A549 (cell line): ENCODE data around the gene ZCWPW1. TPM values are rescaled to one million over a fixed set of nuclear protein-coding genes. Genes with fewer than 3 reads are reported as not detected.
"Not testable (repeated sequence)": the region's sequence is repeated elsewhere in the genome, so short reads cannot be mapped to it uniquely, and the experiment has no call there.

Experiments used
- ATAC-seq, 2 experiments: fragments of 200-7000 bp in 1 of 2; fragments of >200 bp in 1 of 2; cut with Nextera tagmentation in 1 of 2; cut with Tn5 transposase in 1 of 2; 3 replicates each; pipeline versions ENCODE4 v1.8.0 to v1.9.1; 2018 to 2020; ENCODE audit warnings: mild to moderate bottlenecking in 1 of 2, moderate library complexity in 1 of 2
- CTCF ChIA-PET: fragments of 300-600 bp; sonication (Branson Sonifier 250); formaldehyde crosslinking; extraction: SDS; loops from one replicate; lab custom pipeline; 2021; ENCODE audit warnings: antibody characterized with exemption, inconsistent platforms; lab: Yijun Ruan, JAX
- POLR2A ChIA-PET: fragments of 350-600 bp; formaldehyde crosslinking; extraction: SDS; loops from one replicate; lab custom pipeline; 2021; ENCODE audit warnings: antibody characterized with exemption, inconsistent platforms; lab: Yijun Ruan, JAX
- DNase-seq, 2 experiments: peaks; one replicate each; pipeline versions ENCODE4 v3.0.0 to v3.0.0-alpha.2; 2011 to 2016; ENCODE audit warnings: low read depth in 1 of 2, low spot score in 1 of 2
- FAIRE-seq: peaks from 2 replicates; lab custom pipeline; 2011; peaks lifted over from hg19 to GRCh38; lab: Jason Lieb, UNC
- H3K27ac ChIP-seq, 2 experiments: fragments of >200 bp; sonication (Bioruptor Twin); formaldehyde crosslinking; 3 replicates each; pipeline ENCODE4 v1.5.1; 2016 to 2017
- H3K4me1 ChIP-seq: fragments of >200 bp; sonication (Bioruptor Twin); formaldehyde crosslinking; 3 replicates; pipeline ENCODE4 v1.6.1; 2016
- H3K4me2 ChIP-seq: fragments of >200 bp; sonication (Bioruptor Twin); formaldehyde crosslinking; 3 replicates; pipeline ENCODE4 v1.6.1; 2016
- H3K4me3 ChIP-seq: fragments of >200 bp; sonication (Bioruptor Twin); formaldehyde crosslinking; 3 replicates; pipeline ENCODE4 v1.5.1; 2016
- H3K9me3 ChIP-seq: fragments of >200 bp; sonication (Bioruptor Twin); formaldehyde crosslinking; 3 replicates; pipeline ENCODE4 v1.6.1; 2016
- BHLHE40 ChIP-seq: IDR thresholded peaks from 2 replicates; pipeline ENCODE4 v1.6.1; 2012; ENCODE audit warnings: low read depth, low read length, inconsistent platforms
- CEBPB ChIP-seq, 2 experiments: fragments of >200 bp in 1 of 2; sonication (Bioruptor Twin) in 1 of 2; formaldehyde crosslinking in 1 of 2; IDR thresholded peaks; 2 replicates each; pipeline ENCODE4 v1.6.1; 2012 to 2016
- CHD2 ChIP-seq: fragments of 150-350 bp; IDR thresholded peaks from 2 replicates; pipeline ENCODE4 v1.6.1; 2014; ENCODE audit warnings: low read length; ENCODE audit not compliant: partially characterized antibody
- CHD4 ChIP-seq: fragments of 200-600 bp; sonication (generic); IDR thresholded peaks from 2 replicates; pipeline ENCODE4 v1.6.1; 2016; ENCODE audit warnings: antibody characterized with exemption, mild to moderate bottlenecking, borderline replicate concordance
- CTCF ChIP-seq: fragments of >200 bp; sonication (Bioruptor Twin); formaldehyde crosslinking; IDR thresholded peaks from 3 replicates; pipeline ENCODE4 v1.5.1; 2016
- E2F6 ChIP-seq: IDR thresholded peaks from 2 replicates; pipeline ENCODE4 v1.6.1; 2012; ENCODE audit warnings: low read depth, borderline replicate concordance
- EHF ChIP-seq: fragments of 250-450 bp; sonication (Bioruptor Pico); IDR thresholded peaks from 2 replicates; pipeline ENCODE4 v1.5.0; 2020; ENCODE audit warnings: mild to moderate bottlenecking
- EP300 ChIP-seq, 2 experiments: fragments of >200 bp; sonication (Bioruptor Twin); formaldehyde crosslinking; IDR thresholded peaks; 2 replicates in 1 of 2; 3 replicates in 1 of 2; pipeline ENCODE4 v1.6.1; 2016 to 2017
- FOSB ChIP-seq: fragments of 250-450 bp; sonication (Bioruptor Pico); IDR thresholded peaks from 2 replicates; pipeline ENCODE4 v1.5.0; 2020; ENCODE audit warnings: mild to moderate bottlenecking, moderate library complexity
- HEYL ChIP-seq: fragments of 250-450 bp; sonication (Bioruptor Pico); IDR thresholded peaks from 2 replicates; pipeline ENCODE4 v1.8.0; 2021; ENCODE audit warnings: mild to moderate bottlenecking, moderate library complexity
- HOXB13 ChIP-seq: fragments of 250-450 bp; sonication (Bioruptor Pico); IDR thresholded peaks from 2 replicates; pipeline ENCODE4 v1.5.0; 2020; ENCODE audit warnings: low read depth, mild to moderate bottlenecking, moderate library complexity
- HOXB5 ChIP-seq: fragments of 250-450 bp; sonication (Bioruptor Pico); IDR thresholded peaks from 2 replicates; pipeline ENCODE4 v1.5.0; 2020; ENCODE audit warnings: mild to moderate bottlenecking, moderate library complexity
- JUNB ChIP-seq: fragments of >200 bp; sonication (Bioruptor Twin); formaldehyde crosslinking; IDR thresholded peaks from 2 replicates; pipeline ENCODE4 v1.6.1; 2016
- KDM1A ChIP-seq: fragments of 200-600 bp; sonication (generic); IDR thresholded peaks from 2 replicates; pipeline ENCODE4 v1.6.1; 2016; ENCODE audit warnings: low read depth, mild to moderate bottlenecking
- KDM5A ChIP-seq: fragments of 200-600 bp; sonication (generic); IDR thresholded peaks from 2 replicates; pipeline ENCODE4 v1.6.1; 2016; ENCODE audit warnings: antibody characterized with exemption, mild to moderate bottlenecking
- MYC ChIP-seq: IDR thresholded peaks from 2 replicates; pipeline ENCODE4 v1.6.1; 2012; ENCODE audit warnings: mild to moderate bottlenecking, inconsistent platforms, low read length, improper control_type of control experiment, borderline replicate concordance
- NFE2L2 ChIP-seq: fragments of 150-350 bp; conservative IDR thresholded peaks from 2 replicates; pipeline ENCODE4 v1.6.1; 2014; ENCODE audit warnings: low read length
- NR3C1 ChIP-seq: fragments of >200 bp; sonication (Bioruptor Twin); formaldehyde crosslinking; IDR thresholded peaks from 3 replicates; pipeline ENCODE4 v1.6.1; 2017
- POLR2A ChIP-seq: IDR thresholded peaks from 2 replicates; pipeline ENCODE4 v1.6.1; 2012; ENCODE audit warnings: mild to moderate bottlenecking, low read length
- POLR2AphosphoS2 ChIP-seq: conservative IDR thresholded peaks from 2 replicates; pipeline ENCODE4 v1.6.1; 2012; ENCODE audit warnings: low read length, improper control_type of control experiment, inconsistent platforms
- RAD21 ChIP-seq, 2 experiments: fragments of >200 bp in 1 of 2; sonication (Bioruptor Twin) in 1 of 2; formaldehyde crosslinking in 1 of 2; IDR thresholded peaks in 1 of 2; conservative IDR thresholded peaks in 1 of 2; 2 replicates in 1 of 2; 3 replicates in 1 of 2; pipeline ENCODE4 v1.6.1; 2012 to 2018; ENCODE audit warnings: inconsistent platforms in 1 of 2
- RNF2 ChIP-seq: fragments of 200-600 bp; sonication (generic); IDR thresholded peaks from 2 replicates; pipeline ENCODE4 v1.6.1; 2016; ENCODE audit warnings: low read depth, mild to moderate bottlenecking, antibody characterized with exemption, moderate library complexity, borderline replicate concordance
- USF2 ChIP-seq: fragments of 450-650 bp; IDR thresholded peaks from 2 replicates; pipeline ENCODE4 v1.6.1; 2014; ENCODE audit warnings: antibody characterized with exemption
- ZC3H11A ChIP-seq: fragments of 450-650 bp; IDR thresholded peaks from 2 replicates; pipeline ENCODE4 v1.6.1; 2014; ENCODE audit warnings: antibody characterized with exemption, mild to moderate bottlenecking
- ZFP36 ChIP-seq: fragments of 450-650 bp; IDR thresholded peaks from 2 replicates; pipeline ENCODE4 v1.6.1; 2014; ENCODE audit warnings: borderline replicate concordance; ENCODE audit not compliant: partially characterized antibody
- WGBS: methylation state at CpG from one replicate; pipeline ENCODE4 v1.1.6; 2017; ENCODE audit errors: missing lambda C conversion rate; 5-methylcytosine and 5-hydroxymethylcytosine counted together
- polyA plus RNA-seq, 4 experiments: library from polyadenylated mRNA; depleted of rRNA in 3 of 4; stranded (reverse); fragments of >200 nt; fragmentation: RNase III in 1 of 4; extraction: RNeasy Plus Mini Kit Qiagen cat#74134 plus additional on column Dnase treatment in 1 of 4; gene quantifications; 2 replicates in 3 of 4; 3 replicates in 1 of 4; pipeline ENCODE4 v1.2.3, GENCODE V29; 2011 to 2017

ZCWPW1 gene
- polyA plus RNA-seq, 2 of the 4 experiments (the other 2 are of a cell fraction) = 2.0 to 4.2 TPM

GRCh38 chr7:100452513-100452912 lies 24.0 kb upstream of the ZCWPW1 start:
- ATAC-seq (no peak), FAIRE-seq (no peak), DNase-seq (no peak)
- POLR2A ChIA-PET = interaction anchor here (1.9 kb wide), 1 partner anchor 24 kb away, joined by 5 read pairs; the partner anchor contains the start of gene ZCWPW1
- H3K27ac ChIP-seq = no peak overlapping the region
- H3K4me3 ChIP-seq = no peak overlapping the region
- H3K9me3 ChIP-seq = no peaks in the 10 kb centered on the region
- TF ChIP-seq ZC3H11A (no peak), NFE2L2 (no peak), RAD21 (conservative IDR thresholded peaks at IDR 0.05 in 1 of 2, IDR thresholded peaks at IDR 0.05 in 1 of 2) (no peak), KDM1A (no peak), CEBPB (IDR thresholded peaks at IDR 0.05) (no peak), HEYL (CRISPR knock-in tag) (no peak)
- CTCF ChIA-PET = interaction anchor here (0.6 to 7.2 kb wide), 4 partner anchors 10 to 30 kb away, joined by 3 to 56 read pairs (median 8); partner anchors contain the start of gene SPACDR
- 0 out of 3 replicates have a peak, but pooled peaks cover 3% of the 10 kb centered on the region for H3K4me1 ChIP-seq
- WGBS = 89% methylated on average over 3 of the region's 3 CpGs
- no peak overlapping the region for H3K4me2 ChIP-seq

- 89% methylated on average over 13 of the region's 13 CpGs for WGBS
- H3K4me2 ChIP-seq = no peak overlapping the region
- DNase-seq (no peak), FAIRE-seq (no peak), ATAC-seq (no peak)
- no peaks in the 10 kb centered on the region for H3K9me3 ChIP-seq
- H3K4me3 ChIP-seq = no peak overlapping the region
- H3K4me1 ChIP-seq = peaks cover 8% of the 10 kb centered on the region; the same call in 2 of the 3 replicates
- ChIA-PET POLR2A (interaction anchor here (1.2 kb wide), 2 partner anchors 13 to 20 kb away, joined by 3 to 8 read pairs; partner anchors contain the start of genes PPP1R35 and ZCWPW1), CTCF (interaction anchor here (0.7 to 7.2 kb wide), 13 partner anchors 11 to 316 kb away, joined by 3 to 56 read pairs (median 4); partner anchors contain the start of genes MEPCE, POP7, PPP1R35 and SPACDR)
- TF ChIP-seq POLR2A (no peak), RAD21 (conservative IDR thresholded peaks at IDR 0.05 in 1 of 2, IDR thresholded peaks at IDR 0.05 in 1 of 2) (no peak), CEBPB (IDR thresholded peaks at IDR 0.05) (0 out of 4 replicates have a peak, but pooled peaks of 1 of the 2 experiments have one; percentile 21), EP300 (IDR thresholded peaks at IDR 0.05) (no peak)
- no peak overlapping the region for H3K27ac ChIP-seq
Measured at GRCh38 chr7:100449190-100449795, 20.8 kb upstream of the ZCWPW1 start.

GRCh38 chr7:100447363-100447762 lies 18.9 kb upstream of the ZCWPW1 start:
- WGBS = 83% methylated on average over 8 of the region's 8 CpGs
- not testable (repeated sequence) for H3K27ac ChIP-seq, DNase-seq, H3K4me3 ChIP-seq, ATAC-seq, FAIRE-seq, H3K4me2 ChIP-seq, H3K9me3 ChIP-seq
- peaks cover 12% of the 10 kb centered on the region; the same call in 2 of the 3 replicates for H3K4me1 ChIP-seq
- POLR2A ChIA-PET = interaction anchor here (1.0 to 3.3 kb wide), 2 partner anchors 18 to 139 kb away, joined by 3 to 13 read pairs; partner anchors contain the start of genes FBXO24, MEPCE and ZCWPW1
- CTCF ChIA-PET = interaction anchor here (0.6 to 2.2 kb wide), 8 partner anchors 7 to 112 kb away, joined by 3 to 10 read pairs (median 3); partner anchors contain the start of gene PPP1R35

GRCh38 chr7:100446040-100446439 lies 17.5 kb upstream of the ZCWPW1 start:
- POLR2A ChIA-PET = interaction anchor here (3.3 kb wide), 1 partner anchor 17 kb away, joined by 13 read pairs; the partner anchor contains the start of genes MEPCE and ZCWPW1
- no peak for FAIRE-seq
- H3K9me3 ChIP-seq = no peaks in the 10 kb centered on the region
- CTCF ChIA-PET = interaction anchor here (0.6 to 2.2 kb wide), 4 partner anchors 9 to 109 kb away, joined by 3 to 10 read pairs (median 6); partner anchors contain the start of gene PPP1R35
- no peak for DNase-seq
- 54% methylated on average over 2 of the region's 2 CpGs for WGBS
- no peak for ATAC-seq
- TF ChIP-seq CEBPB (IDR thresholded peaks at IDR 0.05) (no peak), FOSB (CRISPR knock-in tag) (no peak), NR3C1 (no peak), E2F6 (no peak), CHD2 (no peak), HOXB13 (CRISPR knock-in tag) (no peak), KDM5A (no peak), KDM1A (no peak), HOXB5 (no peak), MYC (no peak), EHF (CRISPR knock-in tag) (no peak), POLR2AphosphoS2 (no peak), RNF2 (no peak), ZFP36 (no peak), BHLHE40 (no peak), CHD4 (no peak), JUNB (no peak), USF2 (no peak), CTCF (no peak), NFE2L2 (no peak)
- H3K4me2 ChIP-seq = no peak overlapping the region
- peaks cover 10% of the 10 kb centered on the region; the same call in 2 of the 3 replicates for H3K4me1 ChIP-seq
- H3K27ac ChIP-seq = no peak overlapping the region
- H3K4me3 ChIP-seq = no peak overlapping the region
